Hematopoietic multipotent progenitor cell (in vitro differentiated cells): ENCODE measurements around the gene PAGE1. TPM values are rescaled to one million over a fixed set of nuclear protein-coding genes. Genes with fewer than 3 reads are reported as not detected.

Source experiments
- total RNA-seq: library from RNA; depleted of rRNA; stranded (reverse); fragments of >200 nt; gene quantifications from one replicate; pipeline ENCODE4 v1.2.3, GENCODE V29; 2012

The PAGE1 gene
- total RNA-seq, 1 donor: not detected

Other genes with a start within 250 kb of the PAGE1 start
- not detected for gene GAGE12C, start 163.8 kb downstream of the PAGE1 start, total RNA-seq
- gene GAGE12D, start 154.3 kb downstream of the PAGE1 start, total RNA-seq: not detected
- not detected for gene GAGE12E, start 144.7 kb downstream of the PAGE1 start, total RNA-seq
- gene GAGE12F, start 135.1 kb downstream of the PAGE1 start, total RNA-seq: not detected
- not detected for gene GAGE12G, start 125.6 kb downstream of the PAGE1 start, total RNA-seq
- gene GAGE12H, start 116.0 kb downstream of the PAGE1 start, total RNA-seq: not detected
- not detected for gene GAGE2A, start 106.5 kb downstream of the PAGE1 start, total RNA-seq
- gene GAGE1, start 97.0 kb downstream of the PAGE1 start, total RNA-seq: not detected
- not detected for gene PAGE4, start 133.3 kb upstream of the PAGE1 start, total RNA-seq
- 7.3 TPM for gene USP27X, start 183.5 kb upstream of the PAGE1 start, total RNA-seq
- gene CLCN5, start 226.6 kb upstream of the PAGE1 start, total RNA-seq: 2.2 TPM